Testis (tissue), 2 donors: Measurements from ENCODE around the gene EFNB2.

Experiments
- POLR2A ChIP-seq: fragments of 450-650 bp; IDR thresholded peaks from one replicate; pipeline ENCODE4 v1.6.1; 2017; ENCODE audit warnings: antibody characterized with exemption, mild to moderate bottlenecking, moderate library complexity
- TF ChIP-seq, protein P1 (sequence below), 3 experiments: fragments of 450-650 bp in 2 of 3; fragments of 200-600 bp in 1 of 3; sonication (generic) in 1 of 3; IDR thresholded peaks; one replicate each; pipeline ENCODE4 v1.5.1; 2016 to 2019; ENCODE audit warnings: antibody characterized with exemption in 3 of 3, mild to moderate bottlenecking in 2 of 3, moderate library complexity in 1 of 3

- no peak for TF ChIP-seq POLR2A
- TF ChIP-seq, protein P1, sequence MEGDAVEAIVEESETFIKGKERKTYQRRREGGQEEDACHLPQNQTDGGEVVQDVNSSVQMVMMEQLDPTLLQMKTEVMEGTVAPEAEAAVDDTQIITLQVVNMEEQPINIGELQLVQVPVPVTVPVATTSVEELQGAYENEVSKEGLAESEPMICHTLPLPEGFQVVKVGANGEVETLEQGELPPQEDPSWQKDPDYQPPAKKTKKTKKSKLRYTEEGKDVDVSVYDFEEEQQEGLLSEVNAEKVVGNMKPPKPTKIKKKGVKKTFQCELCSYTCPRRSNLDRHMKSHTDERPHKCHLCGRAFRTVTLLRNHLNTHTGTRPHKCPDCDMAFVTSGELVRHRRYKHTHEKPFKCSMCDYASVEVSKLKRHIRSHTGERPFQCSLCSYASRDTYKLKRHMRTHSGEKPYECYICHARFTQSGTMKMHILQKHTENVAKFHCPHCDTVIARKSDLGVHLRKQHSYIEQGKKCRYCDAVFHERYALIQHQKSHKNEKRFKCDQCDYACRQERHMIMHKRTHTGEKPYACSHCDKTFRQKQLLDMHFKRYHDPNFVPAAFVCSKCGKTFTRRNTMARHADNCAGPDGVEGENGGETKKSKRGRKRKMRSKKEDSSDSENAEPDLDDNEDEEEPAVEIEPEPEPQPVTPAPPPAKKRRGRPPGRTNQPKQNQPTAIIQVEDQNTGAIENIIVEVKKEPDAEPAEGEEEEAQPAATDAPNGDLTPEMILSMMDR (IDR thresholded peaks at IDR 0.05): no peak
Observed at GRCh38 chr13:106534639-106535551, 567 bp downstream of the EFNB2 start.
